ENCODE measurements around the gene CNTNAP2. TPM values are rescaled to one million over a fixed set of nuclear protein-coding genes. Genes with fewer than 3 reads are reported as not detected.
"Not testable (repeated sequence)": the region's sequence is repeated elsewhere in the genome, so short reads cannot be mapped to it uniquely, and the experiment has no call there.

CNTNAP2 gene
- total RNA-seq, 2 experiments from 2014 or later: not detected

DNA sequence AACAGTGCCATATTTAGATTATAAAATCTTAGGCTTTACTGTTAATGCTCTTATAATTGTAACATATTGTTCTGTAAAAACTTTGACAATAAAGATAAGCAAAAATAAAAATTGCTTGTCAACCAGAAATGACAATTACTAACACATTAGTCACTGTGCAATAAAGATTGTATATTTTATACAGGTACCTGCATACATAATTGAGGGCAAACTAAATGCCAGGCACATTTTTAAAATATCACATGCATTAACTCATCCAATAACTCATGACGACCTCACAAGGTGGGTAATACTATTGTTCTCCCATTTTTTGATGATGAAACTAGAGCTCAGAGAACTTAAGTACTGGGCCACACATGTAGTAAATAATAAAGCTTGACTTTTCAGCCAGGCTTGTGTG is 1453.8 kb downstream of the CNTNAP2 start:
- POLR2A ChIA-PET: no interaction called here

DNA sequence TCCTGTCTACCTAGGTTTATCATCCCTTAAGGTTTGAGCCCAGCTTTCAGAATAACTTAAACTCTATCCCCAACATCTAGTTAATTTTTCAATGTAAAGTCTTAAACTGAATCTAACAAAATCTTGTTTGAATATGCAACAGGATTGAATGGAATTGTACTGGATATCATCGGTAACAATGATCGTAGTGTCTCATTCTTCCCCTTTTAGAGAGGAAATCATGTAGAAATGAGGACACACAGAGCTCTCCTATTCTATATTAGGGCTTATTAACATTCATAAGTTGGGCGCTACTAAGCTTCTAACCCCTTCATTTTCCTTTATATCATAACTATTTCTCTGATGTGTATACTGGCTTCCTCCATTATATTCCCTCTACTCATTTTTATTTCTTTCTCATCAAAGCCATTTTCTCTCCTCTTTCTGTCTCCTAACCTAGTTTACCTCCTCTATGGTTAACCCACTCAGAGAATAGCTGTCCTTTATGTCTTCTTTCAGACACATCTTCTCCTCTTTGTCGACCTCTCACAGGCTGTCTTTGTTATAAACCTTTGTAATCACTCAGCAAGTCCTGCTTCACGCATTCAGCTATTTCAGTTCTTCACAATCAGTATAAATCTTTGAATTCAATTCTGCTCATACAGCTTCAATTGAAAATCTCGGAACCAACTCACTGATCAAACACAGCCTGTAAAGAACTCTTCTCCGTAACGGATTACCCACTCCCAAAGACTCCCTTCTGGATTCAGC is 1455.0 kb downstream of the CNTNAP2 start:
- ChIA-PET CTCF (interaction anchor here (0.6 kb wide), 1 partner anchor 119 kb away, joined by 3 read pairs; no protein-coding TSS in a partner anchor), POLR2A (no interaction called here)

More for the DNA sequence above, 1453.8 kb downstream of the CNTNAP2 start:
- CTCF ChIA-PET: no interaction called here

DNA sequence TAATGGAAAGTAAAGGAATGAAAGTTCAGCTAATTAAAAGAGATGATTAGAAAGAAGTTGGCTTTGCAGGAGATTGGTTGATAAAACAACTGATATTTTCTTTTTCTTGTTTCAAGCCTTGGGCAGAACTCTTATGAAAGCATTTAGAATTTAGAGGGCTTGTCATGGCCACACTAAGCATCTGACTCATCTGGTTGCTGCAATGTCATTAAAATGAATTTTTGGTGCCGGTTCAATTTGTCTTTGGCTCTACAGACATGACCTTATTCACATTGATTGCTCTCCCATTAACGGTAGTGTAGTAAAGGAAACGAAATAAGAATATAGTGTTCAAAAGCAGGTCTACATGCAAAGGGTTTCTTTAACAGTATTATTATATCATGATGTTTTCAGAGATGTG is 1461.6 kb downstream of the CNTNAP2 start:
- CTCF ChIA-PET: no interaction called here
- POLR2A ChIA-PET: interaction anchor here (0.6 kb wide), 1 partner anchor 37 kb away, joined by 4 read pairs; no protein-coding TSS in a partner anchor

DNA sequence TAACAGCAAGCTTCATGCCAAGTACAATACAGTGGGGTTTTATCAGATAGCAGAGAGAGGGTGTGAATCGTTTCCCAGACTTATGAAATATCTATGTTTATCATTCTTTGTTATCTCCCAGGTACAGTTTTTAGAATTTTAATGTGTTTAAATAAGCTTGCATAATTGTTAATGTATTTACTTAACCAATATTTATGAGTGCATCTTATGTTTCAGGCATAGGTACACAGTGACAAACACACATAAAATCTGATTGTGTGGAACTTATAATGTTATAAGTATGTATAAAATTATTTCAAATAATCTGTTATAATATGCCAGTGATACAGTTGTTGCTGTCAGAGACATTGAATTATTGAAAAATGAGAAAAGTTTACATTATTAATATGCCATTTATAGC is 1462.5 kb downstream of the CNTNAP2 start:
- POLR2A ChIA-PET: no interaction called here
- CTCF ChIA-PET: no interaction called here

DNA sequence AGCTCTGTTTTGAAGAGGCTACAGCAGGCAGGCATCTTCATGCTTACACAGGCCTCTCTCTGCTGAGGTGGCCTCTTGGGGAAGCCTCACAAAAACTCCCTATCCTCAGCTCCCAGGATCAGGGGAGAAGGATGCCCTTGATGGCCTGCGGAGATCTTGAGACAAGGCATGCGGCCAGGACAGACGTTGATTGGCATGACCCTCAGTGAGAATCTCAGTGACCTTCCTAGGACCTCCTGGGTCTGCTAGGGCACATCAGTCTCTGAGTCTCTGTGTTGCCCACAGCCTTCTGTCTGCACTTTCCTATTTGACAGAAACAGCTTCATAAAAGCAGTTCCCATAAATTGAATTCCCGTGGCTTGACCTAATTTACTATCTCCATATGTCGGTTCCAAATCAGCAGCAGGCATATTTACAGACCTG is 1468.2 kb downstream of the CNTNAP2 start:
- CTCF ChIA-PET: no interaction called here
- POLR2A ChIA-PET: no interaction called here

DNA sequence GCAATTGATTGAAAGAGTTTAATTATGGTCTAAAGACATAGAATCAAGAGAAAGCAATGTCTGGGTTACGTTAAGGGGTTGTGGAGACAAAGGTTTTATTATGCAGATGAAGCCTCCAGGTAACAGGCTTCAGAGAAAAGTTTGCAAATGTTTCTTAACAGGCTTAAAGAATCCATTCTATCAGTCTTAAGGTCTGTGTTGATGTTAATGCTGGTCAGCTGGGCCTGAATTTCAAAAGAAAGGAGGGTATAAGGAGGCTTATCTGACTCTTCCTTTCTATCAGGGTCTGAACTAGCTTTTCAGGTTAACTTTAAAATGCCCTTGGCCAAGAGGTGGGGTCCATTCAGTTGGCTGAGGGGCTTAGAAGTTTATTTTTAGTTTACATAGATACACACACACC is 1469.5 kb downstream of the CNTNAP2 start:
- POLR2A ChIA-PET: no interaction called here
- CTCF ChIA-PET: no interaction called here

DNA sequence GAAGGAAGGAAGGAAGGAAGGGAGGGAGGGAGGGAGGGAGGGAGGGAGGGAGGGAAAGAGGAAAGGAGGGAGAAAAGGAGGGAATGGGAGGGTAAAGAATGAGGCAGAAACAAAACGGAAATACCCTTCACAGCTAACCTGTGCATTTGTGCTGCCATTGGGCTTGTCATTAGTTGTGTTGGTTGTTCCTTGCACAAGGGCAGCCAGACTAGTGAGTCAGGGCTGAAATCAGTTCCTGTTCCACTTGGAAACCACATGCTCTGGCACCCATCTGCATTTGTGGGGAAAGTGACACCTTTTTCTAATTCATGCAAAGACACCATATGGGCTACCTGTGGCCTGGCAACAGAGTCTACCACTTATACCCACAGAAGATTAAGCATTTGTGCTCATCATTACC is 1469.9 kb downstream of the CNTNAP2 start:
- POLR2A ChIA-PET: no interaction called here
- CTCF ChIA-PET: no interaction called here

DNA sequence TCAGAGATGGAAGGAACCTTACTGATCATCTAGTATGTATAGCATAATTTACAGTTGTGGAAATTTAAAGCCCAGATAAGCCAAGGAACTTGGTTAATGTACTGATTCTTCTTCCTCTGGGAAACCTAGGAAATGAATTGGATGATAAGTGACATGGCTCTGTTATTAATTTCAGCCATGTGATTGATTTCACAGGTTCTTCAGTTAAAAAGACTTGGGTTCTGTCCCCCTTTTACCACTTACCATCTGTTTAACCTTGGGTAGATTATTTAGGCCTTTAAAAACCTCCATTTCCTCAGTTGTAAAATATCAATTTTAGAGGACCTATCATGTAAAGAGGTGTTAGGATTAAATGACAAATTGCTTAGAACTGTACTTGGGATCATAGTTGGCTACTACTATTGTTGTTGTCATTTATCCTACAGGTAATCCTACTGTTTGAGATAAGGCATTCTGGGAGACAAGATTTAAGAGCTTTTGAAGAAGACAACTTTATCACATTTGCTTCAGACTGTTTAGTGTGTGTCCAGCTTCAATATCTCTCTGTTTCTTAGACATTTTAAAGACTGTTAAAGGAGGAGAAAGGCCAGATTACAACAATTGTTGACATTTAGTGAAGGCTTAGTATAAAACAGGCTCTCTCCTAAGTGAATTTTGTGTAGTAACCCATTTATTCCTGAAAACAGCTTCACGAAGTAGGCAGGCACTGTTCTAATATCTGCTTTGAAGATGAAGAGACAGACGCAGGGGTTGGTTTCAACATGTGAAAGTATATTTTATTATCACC is 1476.9 kb downstream of the CNTNAP2 start:
- ChIA-PET CTCF (no interaction called here), POLR2A (no interaction called here)

DNA sequence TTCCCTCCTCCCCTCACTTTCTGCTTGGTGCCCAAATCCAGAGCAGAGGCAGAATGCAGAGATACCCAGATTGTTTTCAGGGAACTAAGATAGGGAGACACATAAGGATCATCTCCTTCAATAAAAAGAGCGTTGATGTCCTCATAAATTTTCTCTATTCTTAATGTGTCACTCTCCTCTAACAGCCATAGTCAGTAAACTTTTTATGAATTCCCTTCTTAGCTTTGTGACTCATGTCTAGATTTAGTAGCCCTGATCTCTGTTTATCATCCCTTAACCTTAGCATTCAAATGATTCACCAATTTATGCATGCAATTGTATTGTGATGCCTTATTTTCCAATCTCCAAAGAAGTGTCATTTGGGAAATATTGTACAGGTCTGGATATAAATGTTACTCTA is 1478.4 kb downstream of the CNTNAP2 start:
- CTCF ChIA-PET: no interaction called here
- POLR2A ChIA-PET: no interaction called here

DNA sequence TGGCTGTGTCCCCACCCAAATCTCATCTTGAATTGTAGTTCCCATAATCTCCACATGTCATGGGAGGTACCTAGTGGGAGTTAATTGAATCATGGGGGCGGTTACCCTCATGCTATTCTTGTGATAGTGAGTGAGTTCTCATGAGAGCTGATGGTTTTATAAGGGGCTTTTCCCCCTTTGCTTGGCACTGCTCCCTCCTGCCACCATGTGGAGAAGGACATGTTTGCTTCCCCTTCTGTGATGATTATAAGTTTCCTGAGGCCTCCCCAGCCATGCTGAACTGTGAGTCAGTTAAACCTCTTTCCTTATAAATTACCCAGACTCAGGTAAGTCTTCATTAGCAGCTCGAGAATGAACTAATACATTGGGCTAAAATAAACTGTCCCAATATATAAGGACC is 1482.1 kb downstream of the CNTNAP2 start:
- POLR2A ChIA-PET, CTCF ChIA-PET: not testable (repeated sequence)

DNA sequence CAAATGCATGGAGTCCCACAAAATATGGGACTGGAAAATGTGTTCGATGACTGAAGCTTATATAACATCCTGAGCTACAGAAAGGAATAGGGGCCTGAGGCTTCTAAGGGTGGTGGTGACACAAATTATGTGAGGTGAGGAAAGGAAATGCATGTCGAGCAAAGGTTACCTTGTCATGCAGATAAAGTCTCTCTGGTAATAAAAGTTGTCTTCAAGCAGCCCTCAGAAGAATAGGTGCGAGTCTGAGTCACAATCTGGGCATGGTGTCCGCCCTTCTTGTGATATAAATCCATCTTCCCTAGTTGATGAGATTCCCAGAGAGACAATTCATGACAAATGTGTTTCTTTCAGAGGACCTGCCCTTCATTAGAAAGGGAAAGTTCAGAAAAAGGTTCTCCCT is 1488.7 kb downstream of the CNTNAP2 start:
- ChIA-PET CTCF (no interaction called here), POLR2A (no interaction called here)

DNA sequence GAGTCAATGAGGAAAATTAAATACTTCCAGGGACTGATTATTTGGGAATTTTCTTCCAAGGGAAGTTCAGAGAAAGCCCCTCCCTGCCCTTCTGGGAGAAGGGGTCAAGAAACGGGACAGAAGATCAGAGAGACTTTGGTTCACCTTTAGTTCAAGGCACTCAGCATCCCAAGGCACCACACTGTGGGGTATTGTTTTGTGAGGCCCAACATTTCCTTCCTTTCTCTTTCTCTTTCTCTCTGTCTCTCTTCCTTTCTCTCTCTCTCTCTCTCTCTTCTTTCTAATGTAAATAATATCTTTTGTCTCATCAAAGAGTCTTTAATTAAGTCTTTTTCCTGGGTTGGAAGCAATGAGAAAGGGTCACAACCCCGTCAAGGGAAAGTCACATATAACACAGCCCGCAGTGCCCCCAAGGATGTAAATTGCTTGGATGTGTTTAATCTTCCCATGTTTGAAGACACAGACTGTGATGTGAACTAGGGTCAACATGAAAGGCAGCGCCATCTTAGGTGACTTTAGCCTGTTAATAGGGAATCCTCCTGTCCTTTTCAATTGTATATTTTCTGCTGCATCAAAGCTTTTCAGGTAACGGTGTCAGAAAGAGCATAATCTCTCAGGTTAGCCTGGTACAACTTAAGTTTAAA is 1490.7 kb downstream of the CNTNAP2 start:
- POLR2A ChIA-PET: no interaction called here

DNA sequence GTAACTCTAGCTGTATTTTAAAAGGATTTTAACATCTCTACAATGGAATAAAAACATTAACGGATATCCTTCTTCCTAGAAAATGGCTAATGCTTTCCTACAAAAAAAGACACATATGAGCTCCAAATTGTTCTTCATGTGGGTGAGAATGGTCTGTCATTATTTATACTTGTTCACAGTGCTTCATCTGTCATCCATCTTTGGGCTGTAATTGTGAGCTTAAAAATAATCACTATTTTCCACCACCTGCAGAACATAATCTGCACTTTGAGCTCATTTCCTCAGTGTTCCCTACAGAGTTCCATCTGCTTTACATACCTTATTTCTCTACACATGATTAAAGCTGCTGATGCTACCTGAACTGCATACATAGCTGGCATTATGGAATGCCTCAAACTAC is 1494.8 kb downstream of the CNTNAP2 start:
- POLR2A ChIA-PET: no interaction called here
- CTCF ChIA-PET: no interaction called here

More for the DNA sequence above, 1490.7 kb downstream of the CNTNAP2 start:
- CTCF ChIA-PET: no interaction called here

DNA sequence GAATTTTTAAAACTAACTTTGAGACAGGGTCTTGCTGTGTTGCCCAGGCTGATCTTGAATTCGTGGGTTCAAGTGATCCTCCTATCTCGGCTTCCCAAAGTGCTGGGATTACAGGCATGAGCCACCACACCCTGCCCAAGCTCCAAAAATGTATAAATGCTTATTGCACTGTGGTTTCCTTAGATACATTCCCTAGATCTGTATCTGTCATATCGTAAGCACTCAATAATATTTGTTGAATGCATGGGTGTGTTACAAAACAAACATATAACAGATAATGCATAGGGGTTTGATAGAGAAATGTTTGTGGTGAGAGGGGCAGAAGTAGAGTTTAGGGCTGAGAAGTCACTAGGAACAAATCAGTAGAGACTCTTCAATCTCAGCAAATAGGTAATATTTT is 1518.7 kb downstream of the CNTNAP2 start:
- ChIA-PET CTCF (no interaction called here), POLR2A (no interaction called here)

DNA sequence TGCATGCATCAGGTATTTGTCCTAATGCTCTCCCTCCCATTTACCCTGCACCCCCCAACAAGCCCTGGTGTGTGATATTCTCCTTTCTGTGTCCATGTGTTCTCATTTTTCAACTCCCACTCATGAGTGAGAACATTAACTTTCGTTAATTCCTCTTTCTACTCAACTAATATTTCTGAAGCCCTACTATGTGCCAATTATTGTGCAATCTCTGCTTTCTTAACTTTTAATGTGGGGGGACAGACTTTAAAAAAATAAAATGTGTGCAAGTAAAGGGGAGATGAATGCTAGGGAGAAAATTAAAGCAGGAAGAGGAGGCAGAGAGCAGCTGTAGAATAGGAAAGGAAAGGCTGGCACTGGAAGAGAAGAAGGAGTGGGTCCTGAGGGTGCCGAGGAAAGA is 1520.0 kb downstream of the CNTNAP2 start:
- POLR2A ChIA-PET: no interaction called here
- CTCF ChIA-PET: no interaction called here

DNA sequence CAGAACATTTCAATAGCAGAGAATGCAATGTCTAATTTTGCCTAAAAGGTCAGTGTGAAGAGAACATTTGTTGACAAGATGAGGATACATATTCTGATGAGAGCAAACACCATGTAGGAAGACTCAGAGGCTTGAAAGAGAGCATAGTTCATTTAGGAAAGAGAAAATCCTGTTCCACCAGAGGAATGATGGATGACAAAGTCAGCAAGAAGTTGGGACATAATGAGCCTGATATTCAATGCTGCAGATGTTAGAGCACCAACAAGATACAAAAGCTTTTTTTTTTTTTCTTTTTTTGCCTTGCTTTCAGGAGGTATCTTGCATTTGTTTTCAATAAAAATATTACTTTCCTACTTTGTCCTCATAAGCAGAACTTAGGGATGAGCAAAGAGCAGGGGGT is 1522.0 kb downstream of the CNTNAP2 start:
- CTCF ChIA-PET: interaction anchor here (1.1 kb wide), 1 partner anchor 8 kb away, joined by 3 read pairs; no protein-coding TSS in a partner anchor

DNA sequence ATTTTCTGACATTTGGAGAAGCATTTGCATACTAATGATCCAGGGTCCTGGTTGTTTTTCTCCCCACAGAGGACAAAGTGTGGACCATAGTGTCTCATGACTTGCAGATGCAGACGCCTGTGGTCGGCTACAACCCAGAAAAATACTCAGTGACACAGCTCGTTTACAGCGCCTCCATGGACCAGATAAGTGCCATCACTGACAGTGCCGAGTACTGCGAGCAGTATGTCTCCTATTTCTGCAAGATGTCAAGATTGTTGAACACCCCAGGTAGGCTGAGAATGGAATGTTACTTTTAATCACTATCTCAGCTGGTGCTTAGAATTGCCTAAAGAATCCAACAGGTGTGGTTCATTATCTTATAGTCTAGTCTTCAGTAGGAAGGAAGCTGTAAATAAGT is 1522.4 kb downstream of the CNTNAP2 start:
- CTCF ChIA-PET: interaction anchor here (1.1 kb wide), 1 partner anchor 8 kb away, joined by 3 read pairs; no protein-coding TSS in a partner anchor
- POLR2A ChIA-PET: no interaction called here

More for the DNA sequence above, 1522.0 kb downstream of the CNTNAP2 start:
- POLR2A ChIA-PET: no interaction called here

DNA sequence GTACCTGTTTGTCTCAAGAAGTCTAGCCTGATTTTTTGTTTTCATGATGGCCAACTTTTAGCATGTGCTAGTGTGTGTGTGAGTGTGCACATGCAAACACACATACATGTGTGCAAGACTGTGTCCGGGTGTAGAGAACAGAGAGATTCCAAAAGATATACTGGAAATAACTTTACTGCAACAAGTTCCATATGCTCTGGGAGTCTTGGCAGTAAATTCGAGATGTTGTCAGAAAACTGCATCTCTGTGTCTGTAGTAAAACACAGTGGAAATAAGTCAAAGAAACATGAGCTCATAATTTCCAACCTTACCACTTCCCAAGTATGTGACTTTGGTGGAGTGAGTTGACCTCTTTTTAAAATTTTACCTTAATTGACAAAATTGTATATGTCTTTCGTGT is 1523.2 kb downstream of the CNTNAP2 start:
- ChIA-PET CTCF (interaction anchor here (1.1 kb wide), 1 partner anchor 9 kb away, joined by 3 read pairs; no protein-coding TSS in a partner anchor), POLR2A (no interaction called here)

DNA sequence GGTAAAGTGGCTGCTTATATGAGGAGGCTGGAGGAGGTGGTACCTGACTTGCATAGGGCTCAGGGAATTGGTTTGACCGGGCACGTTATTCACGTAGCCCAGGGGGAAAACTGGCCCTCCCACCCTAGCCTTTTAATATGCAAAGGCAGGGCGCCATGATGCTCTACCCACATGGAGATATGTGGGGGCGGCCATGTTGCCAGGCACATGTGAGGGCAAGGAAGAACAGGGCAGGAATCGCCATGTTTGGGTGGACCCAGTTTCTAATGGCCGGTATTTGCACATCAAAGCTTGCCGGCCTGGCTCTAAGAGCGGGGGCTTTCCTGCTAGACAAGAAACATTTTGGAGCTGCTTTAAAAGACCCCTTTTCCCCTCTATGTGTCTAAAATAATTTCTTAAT is 1524.2 kb downstream of the CNTNAP2 start:
- CTCF ChIA-PET: no interaction called here

DNA sequence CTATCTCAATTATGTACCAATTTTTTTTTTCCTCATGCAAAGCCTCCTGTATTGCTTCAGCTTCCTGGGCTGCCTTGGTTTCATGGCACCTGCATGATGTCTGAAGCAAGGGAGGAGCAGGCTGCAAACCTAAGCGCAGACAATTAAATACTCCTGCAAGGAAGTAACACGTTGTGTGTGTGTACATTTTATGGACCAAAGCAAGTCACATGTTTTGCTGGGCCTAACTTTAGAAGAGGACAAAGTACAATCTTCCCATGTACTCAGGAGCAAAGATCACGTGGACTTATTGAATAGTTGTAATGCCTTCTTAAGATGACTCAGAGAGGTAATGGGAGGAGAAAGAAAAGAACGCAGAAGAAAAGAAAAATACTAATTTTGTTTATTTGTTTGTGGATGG is 1530.0 kb downstream of the CNTNAP2 start:
- ChIA-PET CTCF (no interaction called here), POLR2A (no interaction called here)

More for the DNA sequence above, 1524.2 kb downstream of the CNTNAP2 start:
- POLR2A ChIA-PET: no interaction called here

DNA sequence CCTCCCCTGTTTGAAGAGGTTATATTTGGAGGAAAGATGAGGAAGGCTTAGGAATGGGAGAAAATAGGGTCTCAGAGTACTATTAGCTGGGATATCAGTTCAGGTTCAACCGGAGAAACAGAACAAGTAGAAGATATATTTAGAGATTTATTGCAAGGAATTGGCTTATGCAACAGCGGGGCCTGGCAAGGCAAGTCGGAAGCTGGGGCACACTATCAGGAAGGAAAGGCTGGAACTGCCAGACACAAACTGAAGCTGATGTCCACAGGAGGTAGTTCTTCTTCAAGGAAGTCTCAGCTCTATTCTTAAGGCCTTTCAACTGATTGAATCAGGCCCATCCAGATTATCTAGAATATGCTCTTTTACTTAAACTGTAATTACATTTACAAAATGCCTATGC is 1534.4 kb downstream of the CNTNAP2 start:
- ChIA-PET POLR2A (no interaction called here), CTCF (no interaction called here)

Data from activated CD8-positive, alpha-beta memory T cell treated with anti-CD3 and anti-CD28 coated beads for 36 hours (primary cell).